Activated effector memory CD4-positive, alpha-beta T cell treated with anti-CD3 and anti-CD28 coated beads, Interleukin-2, amount 50 U/mL, for 16 hours (primary cell): ENCODE results near the gene PCDH10.
"Not testable (repeated sequence)": the region's sequence is repeated elsewhere in the genome, so short reads cannot be mapped to it uniquely, and the experiment has no call there.

Experiments used
- DNase-seq: peaks from one replicate; pipeline ENCODE4 v3.0.0-alpha.2; 2020

Gene PCDH10

GRCh38 chr4:133151341-133151690 lies 2.2 kb downstream of the PCDH10 start:
- DNase-seq: no peak

GRCh38 chr4:133151691-133152329 lies 2.7 kb downstream of the PCDH10 start:
- no peak for DNase-seq

GRCh38 chr4:133152330-133152821 lies 3.3 kb downstream of the PCDH10 start:
- DNase-seq: no peak

- DNase-seq: no peak
Observed at GRCh38 chr4:133152831-133153481, 3.9 kb downstream of the PCDH10 start.

- DNase-seq: no peak
Observed at GRCh38 chr4:133154725-133155124, 5.6 kb downstream of the PCDH10 start.

GRCh38 chr4:133156096-133156495 lies 7.0 kb downstream of the PCDH10 start:
- peak; percentile 25 for DNase-seq

GRCh38 chr4:133156556-133156955 lies 7.5 kb downstream of the PCDH10 start:
- DNase-seq: no peak

- DNase-seq: no peak
Observed at GRCh38 chr4:133157460-133158160, 8.5 kb downstream of the PCDH10 start.

GRCh38 chr4:133160853-133161252 lies 11.8 kb downstream of the PCDH10 start:
- DNase-seq: no peak

- no peak for DNase-seq
Observed at GRCh38 chr4:133161570-133162295, 12.6 kb downstream of the PCDH10 start.

- DNase-seq: no peak
Observed at GRCh38 chr4:133162941-133163340, 13.8 kb downstream of the PCDH10 start.

GRCh38 chr4:133178956-133179355 lies 29.9 kb downstream of the PCDH10 start:
- DNase-seq: no peak

GRCh38 chr4:133186210-133186609 lies 37.1 kb downstream of the PCDH10 start:
- DNase-seq: no peak

- DNase-seq: no peak
Observed at GRCh38 chr4:133186845-133187244, 37.8 kb downstream of the PCDH10 start.

- DNase-seq: no peak
Observed at GRCh38 chr4:133188433-133189146, 39.5 kb downstream of the PCDH10 start.

- DNase-seq: no peak
Observed at GRCh38 chr4:133189147-133189517, 40.0 kb downstream of the PCDH10 start.

GRCh38 chr4:133190098-133190497 lies 41.0 kb downstream of the PCDH10 start:
- no peak for DNase-seq

GRCh38 chr4:133208694-133209285 lies 59.7 kb downstream of the PCDH10 start:
- DNase-seq: no peak

- DNase-seq: no peak
Observed at GRCh38 chr4:133233922-133234321, 84.8 kb downstream of the PCDH10 start.

- not testable (repeated sequence) for DNase-seq
Observed at GRCh38 chr4:133240451-133240850, 91.4 kb downstream of the PCDH10 start.
